NCI-H2196 treated with DMSO at 0.1 percent for 48 hours (cell line): Measurements from ENCODE around the gene C11orf68.
"Not testable (repeated sequence)": the region's sequence is repeated elsewhere in the genome, so short reads cannot be mapped to it uniquely, and the experiment has no call there.

Source experiments
- DNase-seq: peaks from one replicate; lab custom pipeline; 2025; ENCODE audit not compliant: unreplicated experiment; lab: John Stamatoyannopoulos, UW

C11orf68 gene

GRCh38 chr11:65915101-65915820 lies 3.6 kb downstream of the C11orf68 start:
- DNase-seq: no peak

DNA sequence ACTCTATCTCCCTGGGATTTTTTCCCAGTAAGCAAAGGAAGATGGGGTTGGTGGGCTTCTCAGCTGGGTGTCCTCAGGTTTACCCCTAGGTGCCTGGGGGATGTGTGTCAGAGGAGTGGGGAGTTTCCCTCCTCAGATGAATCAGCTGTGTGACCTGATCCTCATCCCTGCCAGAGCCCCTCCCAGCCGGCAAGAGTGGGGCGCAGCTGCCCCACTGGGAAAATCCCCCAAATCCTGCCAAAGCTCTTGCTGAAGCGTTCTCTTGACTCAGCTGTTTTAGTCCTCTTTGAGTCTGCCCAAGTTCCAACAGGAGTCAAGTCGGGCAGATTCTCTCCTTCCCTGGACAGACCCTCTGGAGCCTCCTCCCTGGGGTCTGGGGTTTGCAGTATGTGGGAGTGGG lies 6.0 kb downstream of the C11orf68 start:
- DNase-seq: no peak

- peak; percentile 48 for DNase-seq
These were observed 6.9 kb downstream of the C11orf68 start for GRCh38 chr11:65911682-65912568.

DNA sequence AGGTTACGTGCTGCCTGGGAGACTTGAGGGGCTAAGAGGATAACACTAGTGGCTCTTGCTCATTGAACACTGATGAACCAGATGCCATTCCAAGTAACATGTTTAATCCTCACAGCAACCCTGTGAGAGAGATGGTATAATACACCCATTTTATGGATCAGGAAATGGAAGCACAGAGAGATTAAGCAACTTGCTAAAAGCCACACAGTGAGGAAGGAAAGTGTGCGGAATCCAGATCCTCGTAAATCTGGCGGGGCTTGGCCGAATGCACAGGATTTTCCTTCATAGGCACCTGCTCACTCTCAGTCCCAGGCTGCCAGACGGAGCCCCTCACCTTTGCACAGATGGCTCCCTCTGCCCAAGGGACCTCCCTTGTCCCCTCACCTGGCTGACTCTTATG lies 11.0 kb downstream of the C11orf68 start:
- DNase-seq: no peak

DNA sequence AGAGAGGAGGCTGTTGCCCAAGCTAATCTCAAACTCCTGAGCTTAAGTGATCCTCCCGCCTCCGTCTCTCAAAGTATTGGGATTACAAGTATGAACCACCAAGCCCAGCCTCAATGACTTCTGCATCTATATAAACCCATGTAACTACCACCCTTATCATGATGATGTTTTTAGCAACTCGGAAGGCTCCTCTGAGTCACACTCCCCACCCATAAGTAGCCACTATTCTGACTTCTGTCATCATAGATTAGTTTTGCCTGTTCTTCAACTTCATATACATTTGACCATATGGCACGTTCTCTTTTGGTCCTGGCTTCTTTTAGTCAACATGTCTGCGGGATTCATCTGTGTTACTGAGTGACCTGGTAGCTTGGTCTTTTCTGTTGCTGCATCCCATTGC lies 12.3 kb downstream of the C11orf68 start:
- DNase-seq: no peak

- DNase-seq: no peak
These were observed 15.1 kb downstream of the C11orf68 start for GRCh38 chr11:65903715-65904114.

DNA sequence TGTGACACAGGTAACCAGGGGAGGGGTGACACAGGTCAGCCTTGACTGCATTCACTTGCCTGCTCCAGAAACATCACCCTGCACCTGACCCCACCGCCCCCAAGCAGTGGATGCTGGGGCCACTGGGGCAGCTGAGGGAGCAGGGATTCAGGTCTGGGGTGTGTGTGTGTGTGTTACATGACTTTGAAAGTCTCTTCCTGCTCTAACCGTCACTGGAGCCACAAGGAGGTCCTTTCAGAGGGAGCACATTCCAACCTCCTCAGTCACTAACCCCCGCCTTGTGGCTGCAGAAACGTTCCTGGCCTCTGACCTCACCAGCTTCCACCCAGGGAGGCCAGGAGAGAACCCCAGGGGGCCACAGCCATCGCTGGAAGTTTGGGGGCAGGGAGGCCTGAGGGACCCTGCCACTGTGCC lies 15.8 kb downstream of the C11orf68 start:
- DNase-seq: no peak

DNA sequence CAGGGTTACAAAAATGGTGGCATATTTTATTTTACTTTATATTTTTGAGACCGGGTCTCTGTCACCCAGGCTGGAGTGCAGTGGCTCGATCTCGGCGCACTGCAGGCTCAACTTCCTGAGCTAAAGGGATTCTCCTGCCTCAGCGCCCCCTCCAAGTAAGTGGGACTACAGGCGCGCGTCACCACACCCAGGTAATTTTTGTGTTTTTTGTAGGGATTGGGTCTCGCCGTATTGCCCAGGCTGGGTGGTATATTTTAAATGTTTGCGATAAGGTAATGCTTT lies 18.0 kb downstream of the C11orf68 start:
- DNase-seq: no peak

DNA sequence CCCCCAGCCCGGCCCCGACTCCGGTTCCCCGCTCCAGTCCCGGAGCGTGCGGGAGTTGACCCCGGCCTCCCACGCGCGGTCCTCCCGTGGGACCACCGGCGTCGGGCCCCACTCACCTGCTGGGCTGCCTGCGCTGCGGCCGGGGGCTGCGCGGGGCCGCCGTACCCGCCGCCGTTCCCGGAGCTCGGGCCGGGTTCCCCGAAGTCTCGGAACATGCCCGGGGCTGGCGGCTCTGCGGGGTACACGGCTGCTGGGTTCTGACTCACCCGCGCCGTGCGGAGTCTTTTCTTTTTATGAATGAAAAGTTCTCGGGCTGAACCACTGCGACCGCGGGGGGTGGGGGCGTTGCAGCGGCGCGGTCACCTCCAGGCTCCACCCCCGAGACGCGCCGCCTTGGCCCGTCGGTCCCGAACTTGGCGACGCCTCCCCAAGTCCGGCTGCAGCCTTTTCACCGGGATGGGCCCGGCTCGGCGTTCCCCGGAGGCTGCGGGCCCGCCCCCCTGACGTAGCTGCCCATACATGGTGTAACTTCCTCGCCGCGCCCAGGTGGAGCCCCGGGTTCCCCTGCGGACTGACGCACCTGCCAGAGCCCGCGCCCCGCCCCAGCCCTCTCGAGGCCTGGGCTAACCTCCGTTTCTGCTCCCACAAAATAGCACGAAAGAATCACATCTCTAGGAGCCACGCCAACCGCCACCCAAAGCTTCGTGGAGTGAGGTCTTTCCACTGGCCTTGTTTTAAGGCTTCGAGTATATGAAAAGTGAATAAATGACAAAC lies 18.6 kb downstream of the C11orf68 start, which contains the start of gene FOSL1:
Gene FOSL1, minus strand, starts transcription at position 264 of the 774 bp plus-strand sequence. Its CDS starts 49 bp downstream, at position 215.
- peak; percentile 80 for DNase-seq

GRCh38 chr11:65899356-65900124 lies 19.3 kb downstream of the C11orf68 start:
- no peak for DNase-seq

DNA sequence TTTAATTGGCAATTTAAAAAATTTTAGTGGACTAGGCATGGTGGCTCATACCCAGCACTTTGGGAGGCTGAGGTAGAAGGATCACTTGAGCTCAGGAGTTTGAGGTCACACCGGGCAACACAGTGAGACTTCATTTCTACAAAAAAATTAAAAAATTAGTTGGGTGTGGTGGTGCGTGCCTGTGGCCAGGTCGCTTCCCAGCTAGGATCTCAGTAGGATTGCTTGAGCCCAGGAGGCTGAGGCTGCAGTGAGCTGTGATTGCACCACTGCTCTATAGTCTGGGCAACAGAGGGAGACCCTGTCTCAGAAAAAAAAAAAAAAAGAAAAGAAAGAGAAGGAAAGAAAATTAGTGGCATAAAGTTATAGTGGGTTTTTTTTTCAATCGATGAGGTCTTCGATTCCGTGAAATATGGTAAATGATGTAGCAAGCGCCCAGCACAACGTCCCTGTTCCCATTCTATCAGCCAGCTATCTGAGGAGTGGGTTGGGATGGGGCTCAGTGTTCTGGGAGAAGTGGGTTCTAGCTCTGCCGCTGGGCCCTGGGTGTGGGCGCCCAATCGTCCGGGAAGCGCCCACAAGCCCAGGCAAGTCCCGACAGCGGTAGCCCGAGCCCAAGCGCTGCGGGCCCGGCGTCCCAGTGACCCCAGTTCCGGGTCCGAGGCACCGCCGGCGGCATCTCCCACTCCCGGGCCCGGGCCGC lies 20.1 kb downstream of the C11orf68 start:
- DNase-seq: no peak

DNA sequence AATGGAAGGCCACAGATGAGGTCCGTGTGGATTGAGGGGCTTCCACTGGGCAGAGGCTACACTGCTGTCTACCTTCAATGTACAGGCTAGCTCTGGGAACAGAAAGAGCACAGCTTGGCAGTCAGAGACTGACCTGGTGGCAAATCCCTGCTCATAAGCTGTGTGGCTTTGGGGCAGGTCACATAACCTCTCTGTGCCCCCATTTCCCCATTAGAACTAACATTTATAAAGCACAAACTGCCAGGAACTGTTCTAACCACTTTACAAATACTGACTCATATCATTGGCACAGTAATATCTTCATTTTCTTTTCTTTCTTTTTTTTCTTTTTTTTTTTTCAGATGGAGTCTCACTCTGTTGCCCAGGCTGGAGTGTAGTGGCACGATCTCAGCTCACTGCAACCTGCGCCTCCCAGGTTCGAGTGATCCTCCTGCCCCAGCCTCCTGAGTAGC lies 21.8 kb downstream of the C11orf68 start:
- no peak for DNase-seq

- no peak for DNase-seq
These were observed 22.5 kb downstream of the C11orf68 start for GRCh38 chr11:65896034-65896999.

DNA sequence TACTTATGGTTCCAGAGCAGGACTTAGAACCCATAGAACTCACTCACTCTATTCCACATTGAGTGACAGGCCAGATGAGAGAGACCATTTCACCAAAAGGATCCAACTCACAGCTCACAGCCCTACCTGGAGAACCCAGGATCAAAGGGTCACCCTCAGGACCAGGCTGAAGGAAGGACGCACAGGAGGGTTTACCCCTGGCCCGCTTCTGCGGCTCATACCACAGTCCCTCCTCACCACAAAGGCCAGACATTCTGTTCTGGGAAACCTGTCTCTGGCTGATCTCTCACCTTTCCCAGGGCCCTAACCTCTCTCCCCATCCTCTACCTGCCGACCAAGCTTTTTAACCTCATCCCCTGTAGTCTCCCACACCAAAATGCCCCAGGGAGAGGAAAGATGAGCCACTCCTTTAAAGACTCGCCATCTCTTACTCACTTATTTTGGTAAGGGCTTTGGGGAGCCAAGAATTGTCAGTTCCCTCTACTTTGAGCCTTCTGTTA lies 23.3 kb downstream of the C11orf68 start:
- no peak for DNase-seq

- DNase-seq: no peak
These were observed 24.7 kb downstream of the C11orf68 start for GRCh38 chr11:65894034-65894591.

GRCh38 chr11:65892661-65893317 lies 26.1 kb downstream of the C11orf68 start:
- DNase-seq: no peak

- DNase-seq: not testable (repeated sequence)
These were observed 26.7 kb downstream of the C11orf68 start for GRCh38 chr11:65892137-65892540.
